HG02973 (cell line): ENCODE measurements around the gene CCDC70.
A peak's percentile ranks its signal among the peaks of the same experiment; 100 is the strongest.
"Not testable (repeated sequence)": the region's sequence is repeated elsewhere in the genome, so short reads cannot be mapped to it uniquely, and the experiment has no call there.

Experiments used
- ATAC-seq: cut with Tn5 transposase; IDR thresholded peaks from one replicate; pipeline ENCODE4 v1.9.1; 2021; ENCODE audit warnings: moderate library complexity; ENCODE audit not compliant: unreplicated experiment

Gene CCDC70

DNA sequence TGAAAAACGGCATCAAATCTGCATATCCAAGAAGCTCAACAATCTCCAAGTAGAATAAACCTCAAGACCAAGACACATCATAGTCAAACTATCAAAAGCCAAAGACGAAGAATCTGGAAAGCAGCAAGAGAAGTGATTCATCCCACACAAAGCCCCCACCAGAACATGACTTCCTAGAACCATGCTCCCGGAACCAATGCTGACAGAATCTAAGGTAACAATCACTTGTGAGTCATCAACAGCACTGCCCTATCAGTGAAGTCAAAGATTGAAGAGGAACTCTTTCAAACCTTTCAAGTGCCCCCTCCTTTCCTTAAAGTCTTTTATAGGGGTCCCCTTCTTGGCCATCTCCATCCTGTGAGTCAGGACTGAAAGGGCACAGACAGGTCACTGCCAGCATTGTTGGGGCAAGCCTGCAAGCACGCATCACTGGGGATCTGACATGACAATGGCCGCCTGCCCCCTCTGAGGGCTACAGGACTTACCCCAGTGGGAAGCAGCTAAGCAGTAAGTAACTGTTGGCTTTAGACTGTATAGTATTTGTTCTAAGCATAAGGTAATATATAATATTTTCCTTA lies at the start of gene CCDC70:
Gene CCDC70, plus strand, starts transcription at position 247 of the 578 bp plus-strand sequence. CDS start 3,443 bp downstream, outside the sequence.
- no peak for ATAC-seq

DNA sequence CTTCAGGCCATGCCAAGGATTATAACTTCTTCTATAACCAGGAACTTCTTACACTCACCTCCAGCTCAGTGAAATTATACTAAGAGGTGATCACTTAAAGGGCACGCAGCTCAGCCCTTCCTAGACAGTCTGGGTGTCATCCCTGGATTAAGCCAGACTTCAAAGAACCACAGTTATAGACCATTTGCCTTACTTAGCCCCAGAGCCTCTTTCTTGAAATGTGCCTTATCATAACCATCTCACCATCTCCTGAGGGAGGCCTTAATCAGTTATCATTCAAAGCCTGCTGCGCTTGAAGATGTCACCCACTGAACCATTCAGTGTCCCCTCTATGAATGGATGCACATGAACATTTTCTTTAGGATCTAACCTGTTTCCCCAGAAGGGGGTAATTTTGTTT lies 47.7 kb upstream of the CCDC70 start:
- no peak for ATAC-seq

DNA sequence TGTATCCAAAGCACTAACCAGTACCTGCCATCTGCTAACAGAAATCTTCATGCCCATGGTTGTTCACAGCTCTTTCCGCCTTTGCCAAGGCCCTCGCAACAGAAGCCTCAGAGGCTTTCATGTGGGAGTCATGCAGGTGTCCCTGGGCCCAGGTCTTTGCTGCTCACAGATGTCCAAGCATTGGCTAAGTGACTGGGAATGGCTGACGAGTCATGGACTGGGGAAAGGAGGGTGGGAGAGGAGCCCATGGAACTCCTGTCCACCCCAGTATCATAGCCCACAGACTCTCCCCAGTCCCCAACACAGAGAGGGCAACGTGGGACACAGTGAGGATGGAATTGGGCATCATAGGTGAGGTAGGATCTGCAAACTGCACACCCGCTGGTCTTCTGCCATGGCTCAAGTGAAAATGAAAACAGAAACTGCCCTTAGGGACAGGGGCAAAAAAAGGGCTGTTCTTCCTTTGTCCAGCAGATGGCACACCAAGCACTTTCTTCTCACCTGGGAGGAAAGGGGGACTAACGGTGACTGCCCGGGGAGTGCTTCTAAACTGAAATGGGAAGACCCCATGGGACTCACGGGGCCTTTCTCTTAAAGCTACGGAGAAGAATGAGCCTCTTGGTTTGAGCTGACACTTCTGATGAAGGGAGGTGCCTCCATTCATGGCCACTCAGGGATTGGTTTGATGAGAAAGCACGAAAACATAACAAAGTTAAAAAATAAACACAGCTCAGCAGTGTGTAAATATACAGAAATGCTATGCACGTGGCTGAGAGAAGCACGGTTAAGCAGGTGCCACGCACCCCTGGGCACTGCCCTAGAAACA lies 46.7 kb upstream of the CCDC70 start:
- ATAC-seq = peak; percentile 65

DNA sequence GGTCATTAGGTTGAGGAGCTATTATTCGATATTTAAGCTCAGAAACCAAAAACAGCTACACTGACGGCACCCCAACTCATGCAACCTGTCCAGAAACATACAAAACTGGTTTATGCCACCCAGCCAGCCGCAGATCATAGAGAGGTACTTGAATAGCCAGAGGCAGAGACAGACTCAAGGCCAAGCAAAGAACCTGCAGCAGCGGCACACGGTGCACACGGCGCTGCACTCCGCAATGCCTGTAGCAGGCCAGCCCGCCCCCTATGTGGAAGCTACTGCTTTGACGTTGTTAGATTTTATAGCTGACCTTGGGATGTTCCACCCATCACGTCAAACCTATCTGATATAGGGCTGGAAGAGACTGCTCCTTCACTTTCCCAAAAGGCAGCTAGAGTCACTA lies 45.9 kb upstream of the CCDC70 start:
- ATAC-seq = no peak

DNA sequence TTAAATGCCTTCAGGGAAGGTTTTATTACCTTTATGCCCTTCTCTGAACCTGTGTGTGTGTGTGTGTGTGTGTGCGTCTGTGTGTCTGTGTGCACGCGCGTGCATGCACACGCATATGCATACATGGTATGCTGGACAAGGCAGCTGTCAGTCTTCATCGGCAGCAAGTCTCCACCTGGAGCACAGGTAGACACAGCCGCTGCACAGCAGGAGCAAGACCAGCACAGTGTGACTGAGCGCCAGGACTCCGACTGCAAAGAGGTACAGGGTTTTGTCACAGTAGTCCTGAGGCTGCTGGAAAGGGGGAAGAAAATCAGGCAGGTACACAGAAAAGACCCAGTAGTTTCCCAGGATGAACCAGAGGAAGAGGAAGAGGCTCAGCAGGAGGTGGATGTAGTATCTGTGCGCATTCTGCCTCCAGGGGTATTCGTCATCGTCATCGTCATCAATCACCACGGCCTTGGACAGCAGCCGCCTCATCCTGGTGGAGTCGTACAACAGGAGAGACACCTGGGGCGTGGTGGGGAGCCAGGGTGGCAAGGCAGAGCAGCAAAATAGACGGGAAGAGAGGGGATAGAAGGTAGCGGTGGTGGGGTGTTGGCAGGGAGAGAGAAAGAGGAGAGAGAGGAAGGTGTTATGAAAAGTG lies 45.0 kb upstream of the CCDC70 start:
- no peak for ATAC-seq

DNA sequence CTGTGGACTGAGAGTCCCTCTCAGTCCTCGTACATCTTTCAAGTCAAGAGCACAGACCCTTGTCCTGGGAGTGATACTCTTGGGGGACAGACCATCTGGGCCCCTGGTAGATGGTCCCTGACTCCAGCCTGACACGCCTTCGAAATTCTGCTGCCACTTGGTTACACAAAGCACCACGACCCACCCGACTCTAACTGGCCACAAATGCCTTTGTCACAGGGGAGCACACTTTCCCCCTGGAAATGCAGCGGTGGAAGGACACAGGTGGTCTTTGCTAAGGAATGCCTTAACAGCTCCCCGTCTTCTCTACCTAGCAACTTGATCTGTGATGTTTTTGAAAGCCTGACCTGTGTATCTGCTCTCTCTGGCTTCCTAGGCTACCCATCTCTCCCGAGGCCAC lies 44.1 kb upstream of the CCDC70 start:
- ATAC-seq = no peak

DNA sequence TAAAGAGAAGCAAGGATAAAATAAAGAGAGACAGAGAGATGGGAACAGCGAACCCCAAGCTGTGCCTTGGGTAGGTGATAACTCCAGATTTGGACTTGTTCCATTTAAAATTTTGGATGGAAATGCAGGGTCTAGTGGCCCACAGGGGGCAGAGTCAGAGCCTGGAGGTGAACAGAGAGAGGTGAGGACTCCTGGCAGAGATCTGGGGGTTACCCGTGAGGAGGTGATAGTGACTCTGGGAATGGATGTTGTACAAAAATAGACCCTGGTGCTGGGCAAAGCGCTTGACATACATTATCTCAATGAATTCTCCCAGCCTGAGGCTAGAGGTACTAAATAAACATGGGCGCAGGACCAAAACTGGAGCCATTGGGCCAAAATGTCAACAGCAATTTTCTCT lies 43.5 kb upstream of the CCDC70 start:
- ATAC-seq = no peak

DNA sequence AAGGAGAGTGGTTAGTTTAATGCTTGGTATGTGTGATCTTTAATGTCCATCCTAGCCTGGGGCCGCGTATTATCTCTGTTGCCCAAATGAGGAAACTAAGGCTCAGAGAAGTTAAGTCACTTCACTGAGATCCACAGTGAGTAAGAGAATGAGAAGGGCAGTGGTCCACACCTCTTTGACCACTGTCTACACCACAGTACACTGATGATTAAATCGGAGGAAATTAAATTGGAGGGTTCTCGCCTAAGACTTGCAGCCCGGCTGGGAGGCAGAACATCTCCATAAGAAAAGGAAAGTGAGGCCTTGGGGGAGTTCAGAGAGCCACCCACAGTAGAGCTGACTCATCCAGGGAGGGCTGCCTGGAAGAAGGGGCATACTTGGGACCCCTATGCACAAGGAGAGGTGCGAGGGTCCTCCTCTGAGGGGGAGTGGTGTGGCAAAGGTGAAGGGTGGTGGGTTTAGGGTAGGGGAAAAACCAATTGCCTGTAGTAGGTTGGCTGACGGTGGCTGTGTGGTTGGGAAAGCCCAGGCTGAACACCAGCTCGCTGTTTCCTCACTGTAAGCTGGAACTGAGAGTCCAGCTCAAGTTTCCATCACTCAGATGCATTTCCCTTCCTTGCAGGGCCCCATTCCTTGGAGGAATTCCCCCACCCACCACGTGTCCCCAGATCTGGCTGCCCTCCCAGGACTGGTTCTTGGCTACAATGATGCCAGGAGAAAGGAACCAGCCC lies 42.8 kb upstream of the CCDC70 start:
- ATAC-seq = peak; percentile 52

DNA sequence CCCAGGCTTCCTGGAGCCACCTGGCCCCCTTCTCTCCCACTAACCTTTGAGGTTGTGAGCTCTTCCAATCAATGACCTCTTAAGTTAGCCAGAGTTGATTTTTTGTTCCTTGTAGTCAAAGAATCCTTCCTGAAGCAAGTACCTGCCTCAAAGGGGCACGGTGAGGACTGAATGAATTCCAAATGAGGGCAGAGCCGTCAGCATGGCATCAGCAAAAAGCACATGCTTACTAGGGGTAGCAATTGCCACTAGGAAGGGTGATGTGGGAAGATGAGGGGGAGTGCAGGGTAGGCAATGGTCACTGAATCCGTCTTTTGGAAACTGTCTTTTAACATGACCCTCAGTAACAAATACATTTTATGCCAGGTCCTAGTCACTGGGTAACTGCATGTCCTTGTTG lies 42.2 kb upstream of the CCDC70 start:
- ATAC-seq = no peak

DNA sequence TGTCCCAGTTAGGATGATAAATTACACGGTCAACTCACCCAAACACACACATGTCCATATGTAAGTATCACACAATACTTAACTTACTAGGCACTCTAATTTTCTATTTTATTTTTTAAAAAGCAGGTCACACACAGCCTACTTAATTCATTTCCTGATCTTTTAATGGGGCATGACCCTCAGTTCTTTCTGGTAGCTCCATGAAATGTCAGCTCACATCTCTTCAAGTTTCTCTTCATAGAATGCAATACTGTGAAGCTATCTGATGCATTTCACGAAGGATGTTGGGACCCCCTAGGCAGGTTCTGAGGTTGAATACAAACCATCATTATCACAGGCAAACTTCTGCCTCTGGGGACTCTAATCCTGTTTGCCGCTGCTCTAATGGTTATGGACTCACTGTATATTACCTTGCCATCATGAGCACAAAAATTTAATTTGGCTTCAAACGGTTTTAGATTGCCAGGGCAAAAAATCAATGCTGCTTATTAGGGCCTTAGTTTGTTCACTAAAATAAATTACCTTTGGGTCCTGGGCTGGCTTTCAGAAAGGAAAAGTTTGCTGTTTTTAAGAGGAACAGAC lies 41.7 kb upstream of the CCDC70 start:
- ATAC-seq = no peak

DNA sequence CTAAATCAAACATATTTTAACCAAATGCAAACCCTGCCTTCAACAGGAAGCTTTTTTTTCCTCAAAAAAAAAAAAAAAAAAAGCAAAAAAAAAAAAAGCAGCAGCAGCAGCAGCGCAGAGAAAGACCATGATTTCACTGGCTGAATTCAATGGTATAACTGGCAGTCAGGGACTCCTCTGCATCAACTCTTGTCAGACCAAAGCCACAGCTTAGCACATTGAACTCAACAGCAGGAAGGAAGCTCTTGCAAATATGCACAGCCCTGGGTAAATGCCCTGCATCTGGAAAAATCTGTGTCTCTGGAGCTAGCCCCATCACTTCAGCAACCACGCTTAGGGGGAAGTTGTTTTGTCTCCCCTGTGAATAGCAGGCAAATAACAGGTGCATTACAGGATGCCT lies 40.2 kb upstream of the CCDC70 start:
- ATAC-seq = no peak

DNA sequence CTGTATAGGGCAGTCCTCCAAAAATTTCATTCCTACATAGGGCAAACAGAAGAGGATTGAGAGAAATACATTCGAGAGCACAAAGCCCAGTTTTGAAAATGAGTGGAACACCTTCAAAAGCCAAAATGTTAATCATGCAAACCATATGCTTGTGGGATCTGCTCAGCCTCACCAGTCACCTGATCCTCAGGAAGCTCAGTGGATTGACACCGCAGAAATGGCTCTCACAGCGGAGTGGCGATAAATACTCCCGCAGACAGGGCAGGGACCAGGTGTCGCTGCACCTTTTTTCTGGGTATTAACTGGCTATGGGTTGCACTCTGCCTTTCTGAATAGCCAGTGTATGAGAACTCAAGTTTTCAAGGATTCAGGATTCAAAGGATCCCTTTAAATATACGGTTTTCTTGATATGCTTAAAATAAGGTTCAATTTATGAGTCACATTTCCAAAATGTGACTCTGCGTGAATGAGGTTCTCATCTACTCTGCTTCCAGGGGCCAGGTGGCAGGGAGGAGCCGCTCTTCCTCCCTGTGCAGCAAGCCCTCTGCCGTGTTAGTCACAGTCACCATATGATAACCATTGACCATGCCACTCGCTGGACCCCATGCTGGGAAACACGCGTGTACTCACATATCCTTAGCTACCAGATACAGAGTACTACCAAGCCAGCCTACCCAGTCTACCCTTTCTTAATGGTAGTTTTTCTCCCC lies 39.5 kb upstream of the CCDC70 start:
- no peak for ATAC-seq

DNA sequence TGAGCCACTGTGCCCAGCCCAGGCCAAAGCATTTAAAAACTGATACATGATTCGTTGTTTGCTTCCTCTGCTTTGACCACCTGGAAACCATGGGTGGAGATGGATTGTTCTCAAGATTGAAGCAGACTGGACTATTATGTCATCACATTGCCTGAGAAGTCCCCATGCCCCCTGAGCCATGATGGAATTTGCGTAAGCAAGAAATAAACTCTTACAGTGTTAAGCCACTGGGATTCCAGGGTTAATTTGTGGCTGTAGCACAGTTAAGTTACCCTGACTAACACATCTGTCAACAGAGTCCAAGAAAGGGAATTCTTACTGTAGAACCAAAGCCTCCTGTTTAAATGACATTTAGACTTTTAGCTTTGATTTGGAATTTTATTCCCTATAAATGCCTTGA lies 38.4 kb upstream of the CCDC70 start:
- ATAC-seq = no peak

DNA sequence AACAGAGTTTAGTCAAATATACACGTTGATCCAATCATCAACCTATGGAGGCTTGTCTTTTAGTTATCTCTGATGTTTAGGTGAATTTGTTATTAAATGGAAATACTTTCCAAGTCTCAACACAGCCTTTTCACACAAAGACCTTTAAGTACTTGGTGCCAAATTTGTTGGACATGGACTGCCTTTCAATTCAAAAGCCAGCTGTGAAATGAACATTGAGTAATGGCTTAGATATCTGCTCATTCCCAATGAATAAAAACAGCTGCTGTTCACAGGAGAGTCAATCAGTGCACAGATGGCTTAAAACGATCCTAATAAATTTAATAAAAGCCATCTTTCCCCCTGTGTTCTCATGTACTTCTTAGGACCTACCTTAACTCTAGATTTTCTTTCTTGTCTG lies 37.9 kb upstream of the CCDC70 start:
- no peak for ATAC-seq

DNA sequence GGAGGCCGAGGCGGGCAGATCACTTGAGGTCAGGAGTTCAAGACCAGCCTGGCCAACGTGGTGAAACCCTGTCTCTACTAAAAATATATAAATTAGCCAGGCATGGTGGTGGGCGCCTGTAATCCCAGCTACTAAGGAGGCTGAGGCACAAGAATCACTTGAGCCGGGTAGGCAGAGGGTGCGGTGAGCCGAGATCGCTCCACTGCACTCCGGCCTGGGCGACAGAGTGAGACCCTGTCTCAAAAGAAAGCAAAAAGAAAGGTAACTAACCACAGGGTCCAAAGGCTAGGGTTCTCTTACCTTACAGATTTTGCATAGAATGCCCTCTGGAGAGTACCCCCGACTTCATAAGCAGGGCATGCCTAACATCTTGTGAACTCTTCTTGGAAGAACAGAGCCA lies 37.1 kb upstream of the CCDC70 start:
- not testable (repeated sequence) for ATAC-seq

DNA sequence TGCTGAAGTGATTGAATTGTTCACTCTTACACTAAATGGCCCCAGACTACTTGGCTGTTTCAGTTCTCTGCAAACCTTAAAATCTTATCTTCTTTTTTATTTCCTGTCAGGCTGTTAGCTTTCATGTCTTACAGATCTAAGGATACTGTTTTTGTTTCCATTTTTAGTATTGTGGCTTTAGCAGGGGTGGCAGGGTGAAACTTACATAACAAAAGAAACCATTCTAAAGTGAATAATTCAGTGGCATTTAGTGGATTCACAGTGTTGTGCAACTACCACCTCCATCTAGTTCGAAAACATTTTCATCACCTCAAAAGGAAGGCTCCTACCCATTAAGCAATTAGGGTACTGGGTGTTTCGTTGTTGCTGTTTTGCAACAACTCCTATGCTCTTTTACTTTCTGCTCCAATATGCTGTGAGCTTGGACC lies 36.6 kb upstream of the CCDC70 start:
- ATAC-seq = no peak

DNA sequence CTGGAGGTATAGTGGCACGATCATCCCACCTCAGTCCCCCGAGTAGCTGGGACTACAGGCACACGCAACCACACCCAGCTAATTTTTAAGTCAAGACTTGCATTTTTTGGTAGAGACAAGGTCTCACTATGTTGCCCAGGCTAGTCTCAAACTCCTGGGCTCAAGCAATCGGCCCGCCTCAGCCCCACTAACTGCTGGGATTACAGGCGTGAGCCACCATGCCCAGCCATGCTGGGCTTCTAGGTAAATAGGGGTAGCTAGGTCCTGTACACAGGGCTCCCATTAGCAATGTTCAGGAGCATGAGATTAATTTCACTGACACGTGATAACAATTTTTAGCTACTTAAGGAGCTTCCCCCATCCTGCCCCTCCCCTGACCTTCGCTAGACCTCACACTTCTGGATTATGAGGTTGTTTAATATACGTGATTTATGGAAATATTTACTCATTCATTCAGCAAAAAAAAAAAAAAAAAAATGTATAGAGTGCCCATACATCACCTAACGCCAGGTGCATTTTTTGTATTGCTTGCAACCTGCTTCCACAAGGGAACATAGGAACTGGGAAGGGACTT lies 36.0 kb upstream of the CCDC70 start:
- no peak for ATAC-seq

DNA sequence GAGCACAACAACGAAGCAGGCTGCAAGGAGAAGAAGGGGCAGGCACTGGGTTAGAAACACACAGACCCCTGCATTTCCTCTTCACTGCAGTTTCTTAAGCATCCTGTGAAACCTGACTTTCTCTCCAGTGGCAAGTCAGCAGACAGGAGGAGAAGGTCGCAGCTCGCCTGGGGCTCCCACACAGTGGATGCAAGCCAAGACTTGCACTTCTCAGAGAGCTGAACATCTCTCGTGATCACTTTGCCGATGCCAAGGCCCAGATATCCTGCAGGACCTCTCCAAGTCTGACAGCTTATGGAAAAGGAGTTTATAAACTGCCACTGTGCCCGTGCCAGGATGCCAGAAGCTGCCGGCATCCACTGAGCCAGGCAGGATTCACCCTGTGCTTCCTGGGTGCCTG lies 35.2 kb upstream of the CCDC70 start:
- no peak for ATAC-seq

DNA sequence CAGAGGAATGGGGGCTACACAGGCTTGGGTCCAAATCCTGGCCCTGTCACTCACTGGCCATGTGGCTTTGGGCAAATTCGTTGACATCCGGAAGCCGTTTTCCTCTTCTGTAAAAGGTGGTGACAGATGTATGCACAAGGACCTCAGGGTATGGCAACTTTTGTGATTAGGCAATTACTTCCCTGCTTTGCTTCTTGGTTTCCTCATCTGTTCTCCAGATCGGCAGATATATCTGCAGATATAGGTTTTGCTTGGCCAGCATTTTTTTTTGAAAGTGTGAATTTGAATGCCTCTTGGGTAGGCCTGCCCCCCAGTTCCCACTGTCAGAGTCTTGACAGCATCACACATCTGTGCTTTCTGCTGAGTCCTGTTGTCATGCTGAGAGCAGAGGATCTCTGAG lies 34.5 kb upstream of the CCDC70 start:
- ATAC-seq = no peak
